IPS-NIHi7 (cell line): ENCODE measurements around the gene SLC24A3.

Experiments
- DNase-seq: peaks from one replicate; pipeline ENCODE4 v3.0.0; 2012; ENCODE audit warnings: mixed read lengths; ENCODE audit errors: extremely low spot score

Gene SLC24A3

DNA sequence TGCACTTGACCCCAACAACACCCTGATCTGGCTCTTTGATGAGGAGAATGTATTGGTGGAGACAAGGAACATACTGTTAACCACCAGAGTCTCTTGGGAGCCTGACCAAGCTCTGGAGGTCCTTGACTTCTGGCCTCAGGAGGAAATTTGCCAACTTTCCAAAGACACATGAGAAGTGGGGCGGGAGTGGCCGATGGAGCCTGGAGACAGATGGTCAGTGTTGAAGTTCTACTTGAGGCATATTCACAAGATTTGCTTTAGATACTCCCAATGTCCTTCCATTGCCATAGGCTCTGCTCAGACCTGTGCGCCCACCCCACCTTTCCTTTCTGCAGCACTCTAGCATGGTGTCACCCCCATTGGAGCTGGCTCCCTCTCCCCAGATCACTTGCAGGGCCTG lies 241.0 kb downstream of the SLC24A3 start:
- DNase-seq, result no peak

DNA sequence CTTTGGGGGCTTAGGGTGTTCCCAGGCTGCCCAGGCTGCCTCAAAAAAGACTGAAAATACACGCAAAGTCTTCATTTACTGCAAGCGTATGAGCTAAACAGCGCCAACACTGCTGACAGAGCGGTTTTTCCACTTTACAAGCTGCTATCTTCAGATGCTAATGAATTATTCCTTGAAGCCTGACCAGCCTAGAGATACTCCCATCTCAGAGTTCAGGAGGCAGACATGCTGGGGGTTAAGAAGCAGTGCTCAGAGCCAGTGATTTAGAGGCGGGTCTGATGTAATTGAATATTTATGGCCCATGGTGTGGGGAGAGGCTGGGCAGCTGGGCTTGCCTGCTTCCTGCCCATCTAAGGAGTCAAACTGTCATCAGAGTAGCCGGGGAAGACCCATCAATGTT lies 241.4 kb downstream of the SLC24A3 start:
- DNase-seq, result no peak

- no peak for DNase-seq
Observed at GRCh38 chr20:19456595-19457395, 244.4 kb downstream of the SLC24A3 start.

GRCh38 chr20:19457611-19458010 lies 245.2 kb downstream of the SLC24A3 start:
- DNase-seq, result no peak

DNA sequence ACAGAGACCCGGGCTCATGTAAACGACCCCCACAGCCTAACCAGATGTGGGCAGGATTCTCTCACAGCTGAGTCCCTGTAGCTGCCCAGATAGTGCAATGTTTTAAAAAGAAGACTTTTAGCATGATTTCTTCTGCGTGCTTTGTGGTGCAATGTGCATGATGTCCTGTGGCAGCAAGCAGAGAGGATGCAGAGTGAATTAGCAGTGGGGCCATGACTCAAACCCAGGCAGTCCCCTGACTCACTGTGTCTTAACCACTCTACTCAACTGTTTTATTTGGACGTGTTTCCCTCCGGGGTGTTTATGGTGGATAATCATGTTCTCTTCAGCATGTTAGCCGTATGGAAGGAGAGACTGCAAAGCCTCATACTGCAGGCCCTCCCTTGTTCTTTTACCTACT lies 247.9 kb downstream of the SLC24A3 start:
- DNase-seq, result no peak

DNA sequence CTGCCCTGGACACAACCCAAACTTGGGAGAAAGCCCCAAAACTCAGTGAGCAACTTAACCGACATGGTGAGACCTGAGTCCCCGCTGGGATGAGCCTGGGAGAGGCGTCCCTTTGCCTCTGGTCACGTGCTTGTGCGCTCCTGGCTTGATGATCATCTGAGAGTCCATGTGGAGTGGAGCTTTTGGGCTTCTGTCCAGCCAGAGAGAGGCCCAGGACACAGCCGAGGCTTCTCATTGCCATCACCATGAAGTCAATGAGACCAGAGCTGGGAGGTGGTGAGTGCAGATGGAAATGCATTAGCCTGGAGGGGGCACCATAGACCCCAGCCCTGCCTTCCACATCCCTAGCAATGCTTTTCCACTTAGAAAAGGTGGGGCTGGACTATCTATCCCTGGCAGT lies 250.0 kb downstream of the SLC24A3 start:
- DNase-seq, result peak; percentile 27

DNA sequence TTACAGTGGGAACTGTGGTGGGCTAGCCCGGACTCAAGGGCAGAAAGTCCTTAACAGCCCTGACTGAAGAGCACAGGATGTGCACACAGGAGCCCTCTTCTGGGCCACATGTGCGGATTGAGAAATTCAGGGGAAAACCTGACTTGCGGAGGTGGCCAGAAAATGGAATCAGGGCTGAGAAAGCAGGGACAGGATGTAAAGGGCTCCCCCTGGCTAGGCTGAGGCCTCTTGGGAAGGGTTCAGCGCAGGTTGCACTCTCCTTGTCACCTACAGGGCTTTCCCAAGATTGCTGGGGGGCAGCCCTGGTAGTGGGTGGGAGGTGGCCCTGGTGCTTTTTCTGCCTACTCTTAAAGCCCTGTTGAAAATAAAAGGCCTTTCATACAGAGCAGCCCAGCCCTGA lies 251.2 kb downstream of the SLC24A3 start:
- peak; percentile 25 for DNase-seq

DNA sequence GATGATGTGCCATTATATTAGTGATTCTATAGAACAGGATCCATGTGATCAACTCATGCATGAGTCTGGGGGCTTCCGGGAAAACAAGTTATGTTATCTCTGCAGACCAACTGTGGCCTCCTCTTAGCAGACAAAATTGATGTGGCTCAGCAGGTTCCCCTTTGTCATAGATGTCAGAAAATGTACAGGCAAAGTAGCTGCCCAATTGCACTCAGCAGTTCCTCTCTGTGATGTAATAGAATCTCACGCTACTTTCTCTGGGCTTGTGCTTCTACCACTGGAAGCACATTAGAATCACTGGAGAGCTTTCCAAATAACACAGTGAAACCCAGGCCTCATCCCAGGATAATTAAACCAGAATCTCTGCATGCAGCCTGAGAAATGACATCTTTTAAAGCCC lies 253.1 kb downstream of the SLC24A3 start:
- no peak for DNase-seq

GRCh38 chr20:19466206-19466928 lies 253.9 kb downstream of the SLC24A3 start:
- DNase-seq, result no peak

GRCh38 chr20:19473216-19473921 lies 260.9 kb downstream of the SLC24A3 start:
- DNase-seq, result no peak

DNA sequence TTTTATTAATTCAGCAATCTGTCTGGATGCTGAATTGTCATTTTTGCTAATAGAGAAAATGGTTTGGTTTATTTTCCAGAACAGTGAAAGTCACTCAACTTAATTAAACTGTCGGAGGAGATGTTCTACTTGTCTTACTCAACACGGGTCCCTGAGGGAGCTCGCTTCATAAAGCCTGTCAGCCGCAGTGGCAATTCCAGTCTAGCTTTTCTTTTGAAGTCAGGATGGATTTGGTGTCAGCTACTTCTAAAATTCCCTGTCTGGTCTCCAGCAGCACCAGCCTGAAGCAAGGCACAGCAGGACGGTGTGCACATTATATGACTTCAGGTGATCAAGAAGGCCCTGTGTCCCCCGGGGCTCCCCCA lies 261.5 kb downstream of the SLC24A3 start:
- no peak for DNase-seq

DNA sequence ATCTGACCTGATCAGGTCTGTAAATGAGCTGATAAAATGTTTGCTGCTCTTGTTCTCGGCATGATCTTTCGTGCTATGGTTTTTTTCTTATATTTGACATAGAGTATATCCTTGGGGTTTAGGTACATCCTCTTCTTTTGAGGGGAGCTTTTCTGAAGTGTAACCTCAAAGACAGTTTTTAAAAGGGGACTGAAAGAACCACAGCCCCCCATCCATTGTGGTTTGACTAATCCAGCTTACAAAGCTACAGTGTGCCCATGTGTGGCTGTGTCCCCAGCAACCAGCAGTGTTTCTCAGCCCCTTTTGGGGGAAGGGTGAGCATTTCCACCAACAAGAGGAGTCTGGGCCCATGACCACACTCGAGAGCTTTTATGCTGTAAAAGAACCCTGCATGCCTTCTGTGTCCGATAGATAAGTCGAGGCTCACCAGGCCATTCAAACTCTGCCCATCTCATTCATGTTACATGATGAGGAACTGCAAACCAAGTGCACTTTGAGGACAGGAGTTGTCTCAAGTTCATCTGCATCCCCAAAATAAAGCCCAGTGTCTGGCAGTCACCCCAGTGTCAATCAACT lies 266.0 kb downstream of the SLC24A3 start:
- no peak for DNase-seq

GRCh38 chr20:19482726-19483125 lies 270.3 kb downstream of the SLC24A3 start:
- no peak for DNase-seq

- DNase-seq, result no peak
Observed at GRCh38 chr20:19483309-19483708, 270.9 kb downstream of the SLC24A3 start.

DNA sequence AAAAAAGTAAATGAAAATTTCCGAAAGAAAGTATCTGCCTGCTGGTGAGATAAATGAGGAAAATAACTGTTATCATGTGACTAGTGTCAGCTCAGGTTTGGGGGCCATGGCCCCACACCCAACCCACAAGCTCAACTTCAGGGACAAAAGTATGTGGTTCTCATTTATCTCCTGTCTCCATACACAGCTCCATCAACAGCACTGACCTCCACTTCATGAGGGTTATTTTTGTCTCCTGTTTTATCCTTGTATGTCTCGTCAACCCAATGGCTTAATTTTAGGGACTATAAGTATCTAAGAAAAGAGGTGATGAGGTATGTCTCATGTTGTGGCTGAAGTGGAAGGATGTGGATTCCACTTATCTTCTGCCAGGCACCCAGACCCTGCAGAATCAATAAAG lies 274.0 kb downstream of the SLC24A3 start:
- no peak for DNase-seq

GRCh38 chr20:19487420-19487819 lies 275.0 kb downstream of the SLC24A3 start:
- DNase-seq, result no peak

GRCh38 chr20:19491241-19491640 lies 278.8 kb downstream of the SLC24A3 start:
- no peak for DNase-seq

DNA sequence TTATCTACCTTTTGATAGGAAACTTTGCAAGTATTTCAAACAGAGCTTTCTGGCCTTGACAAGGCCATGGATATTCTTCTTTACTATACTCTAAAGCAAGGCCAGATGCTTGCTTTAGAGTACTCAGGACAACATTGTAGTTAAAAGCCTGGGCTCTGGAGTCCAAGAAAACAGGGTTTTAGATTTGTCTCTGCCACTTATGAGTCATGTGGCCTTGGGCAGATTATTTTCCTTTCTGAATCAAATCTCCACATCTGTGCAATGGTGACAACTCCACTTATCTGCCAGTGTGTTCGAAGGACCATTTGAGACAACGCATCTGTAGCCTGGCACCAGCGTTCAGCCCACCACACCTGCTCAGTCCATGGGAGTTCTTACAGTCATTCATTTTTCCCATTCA lies 279.7 kb downstream of the SLC24A3 start:
- no peak for DNase-seq

DNA sequence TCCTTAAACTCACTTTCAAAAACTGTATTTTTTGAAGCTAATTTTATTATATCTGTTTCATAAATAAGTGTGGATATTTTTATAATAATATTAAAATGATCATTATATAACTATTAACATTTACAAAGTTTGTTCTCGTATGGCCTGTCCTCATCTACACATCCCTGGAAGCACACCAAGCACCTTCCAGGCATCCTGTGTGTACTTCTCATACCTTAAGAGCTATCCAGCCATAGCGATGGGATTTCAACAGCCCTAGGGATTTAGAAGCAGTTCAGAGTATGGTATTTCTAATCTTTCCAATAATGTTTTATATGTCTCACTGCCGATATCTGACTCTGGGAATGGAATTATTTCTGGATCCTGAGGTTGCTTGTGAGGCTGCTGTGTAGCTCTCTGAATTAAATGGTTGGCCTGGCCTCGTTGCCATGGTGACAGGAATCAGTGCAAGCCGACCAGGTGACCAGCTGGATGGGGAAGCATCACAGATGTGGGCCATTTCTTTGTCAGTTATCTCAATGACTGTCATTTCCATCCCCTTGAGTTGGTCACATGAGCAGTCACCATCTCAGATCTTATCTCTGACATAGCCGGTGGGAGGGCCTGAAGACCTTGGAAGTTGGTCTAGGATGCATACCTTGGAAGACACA lies 280.4 kb downstream of the SLC24A3 start:
- no peak for DNase-seq

GRCh38 chr20:19493794-19494495 lies 281.5 kb downstream of the SLC24A3 start:
- DNase-seq, result no peak
